Mesendoderm (in vitro differentiated cells): ENCODE measurements around the gene NFIA. TPM values are rescaled to one million over a fixed set of nuclear protein-coding genes. Genes with fewer than 3 reads are reported as not detected.

Experiments
- DNase-seq: peaks from one replicate; pipeline ENCODE4 v3.0.0; 2013
- H2AK5ac ChIP-seq: 2 replicates; pipeline ENCODE4 v1.6.1; 2013; ENCODE audit warnings: low read length, inconsistent platforms
- H2BK120ac ChIP-seq: 2 replicates; pipeline ENCODE4 v1.6.1; 2013; ENCODE audit warnings: low read depth, mild to moderate bottlenecking, low read length, moderate library complexity, mixed read lengths
- H2BK15ac ChIP-seq: replicated peaks from 2 replicates; pipeline ENCODE4 v1.6.1; 2013; ENCODE audit warnings: low read depth, mild to moderate bottlenecking, moderate library complexity
- H2BK5ac ChIP-seq: 2 replicates; pipeline ENCODE4 v1.6.1; 2013; ENCODE audit warnings: low read length, inconsistent platforms
- H3K18ac ChIP-seq: 2 replicates; pipeline ENCODE4 v1.6.1; 2013; ENCODE audit warnings: mild to moderate bottlenecking, low read length, mixed read lengths
- H3K23ac ChIP-seq: one replicate; pipeline ENCODE4 v1.6.1; 2013; ENCODE audit warnings: low read length
- H3K27ac ChIP-seq: 2 replicates; pipeline ENCODE4 v1.5.1; 2013; ENCODE audit warnings: low read depth, mild to moderate bottlenecking, inconsistent platforms, low read length, moderate library complexity
- H3K27me3 ChIP-seq: 2 replicates; pipeline ENCODE4 v1.6.1; 2013; ENCODE audit warnings: low read length, control low read depth, mild to moderate bottlenecking, inconsistent platforms; ENCODE audit not compliant: insufficient read depth, poor library complexity
- H3K36me3 ChIP-seq: 2 replicates; pipeline ENCODE4 v1.6.1; 2013; ENCODE audit warnings: low read length, inconsistent platforms; ENCODE audit not compliant: control insufficient read depth, insufficient read depth
- H3K4ac ChIP-seq: one replicate; pipeline ENCODE4 v1.6.1; 2013; ENCODE audit warnings: low read depth, mild to moderate bottlenecking, low read length, moderate library complexity
- H3K4me1 ChIP-seq: 2 replicates; pipeline ENCODE4 v1.6.1; 2013; ENCODE audit warnings: low read depth, low read length, inconsistent platforms; ENCODE audit not compliant: control insufficient read depth
- H3K4me2 ChIP-seq: 2 replicates; pipeline ENCODE4 v1.6.1; 2013; ENCODE audit warnings: low read length
- H3K4me3 ChIP-seq: 2 replicates; pipeline ENCODE4 v1.5.1; 2013; ENCODE audit warnings: mild to moderate bottlenecking, low read length
- H3K56ac ChIP-seq: one replicate; pipeline ENCODE4 v1.6.1; 2013; ENCODE audit warnings: low read length
- H3K79me1 ChIP-seq: 2 replicates; pipeline ENCODE4 v1.6.1; 2013; ENCODE audit warnings: low read length, inconsistent platforms
- H3K79me2 ChIP-seq: 2 replicates; pipeline ENCODE4 v1.6.1; 2013; ENCODE audit warnings: mild to moderate bottlenecking, low read length; ENCODE audit not compliant: control insufficient read depth, insufficient read depth
- H3K9ac ChIP-seq: 2 replicates; pipeline ENCODE4 v1.6.1; 2013; ENCODE audit warnings: low read length, inconsistent platforms
- H4K5ac ChIP-seq: one replicate; pipeline ENCODE4 v1.6.1; 2013; ENCODE audit warnings: low read length
- H4K8ac ChIP-seq: one replicate; pipeline ENCODE4 v1.6.1; 2013; ENCODE audit warnings: low read depth, mild to moderate bottlenecking, control low read depth, low read length, moderate library complexity
- WGBS: extraction: QIAGEN DNeasy Blood & Tissue Kit; methylation state at CpG from one replicate; pipeline ENCODE4 v1.1.7; 2013; ENCODE audit warnings: low lambda C conversion rate, missing lambda C conversion rate; ENCODE audit not compliant: insufficient coverage; ENCODE audit errors: extremely low coverage; 5-methylcytosine and 5-hydroxymethylcytosine counted together
- polyA plus RNA-seq, 2 experiments: library from polyadenylated mRNA; stranded (reverse); fragments of 200-250 nt; gene quantifications; one replicate each; pipeline ENCODE4 v1.2.3, GENCODE V29; 2013

NFIA gene
- polyA plus RNA-seq (2013, experiment 1 of 2), result 0.46 TPM
- polyA plus RNA-seq (2013, experiment 2 of 2), result 0.45 TPM

- H3K79me1 ChIP-seq, result no peaks in the 10 kb centered on the region
- no peaks in the 10 kb centered on the region for H3K4me1 ChIP-seq
- no peak within 1 kb of the TSS for H2AK5ac ChIP-seq
- no peak within 1 kb of the TSS for H3K4ac ChIP-seq
- no peak within 1 kb of the TSS for H3K27ac ChIP-seq
- H3K79me2 ChIP-seq, result no peaks in the 10 kb centered on the region
- H2BK15ac ChIP-seq, result no peak within 1 kb of the TSS
- H3K4me3 ChIP-seq, result peak within 1 kb of the TSS; percentile 52
- H3K18ac ChIP-seq, result peak within 1 kb of the TSS; percentile 72
- no CpG with 5 or more reads among the region's 73 CpGs for WGBS
- H4K8ac ChIP-seq, result no peak within 1 kb of the TSS
- H3K23ac ChIP-seq, result no peak within 1 kb of the TSS
- peaks cover 24% of the 10 kb centered on the region for H3K27me3 ChIP-seq
- H3K56ac ChIP-seq, result peak within 1 kb of the TSS; percentile 81
- no peak within 1 kb of the TSS for H2BK5ac ChIP-seq
- H3K9ac ChIP-seq, result peak within 1 kb of the TSS; percentile 51
- H2BK120ac ChIP-seq, result no peak within 1 kb of the TSS
- no peak within 1 kb of the TSS for H4K5ac ChIP-seq
- peak; percentile 65 for DNase-seq
- H3K36me3 ChIP-seq, result no peaks in the 10 kb centered on the region
- peak within 1 kb of the TSS; percentile 85 for H3K4me2 ChIP-seq
Observed at GRCh38 chr1:61082311-61083012, at the start of gene NFIA. Gene NFIA (plus strand): TSS chr1:61082561.

GRCh38 chr1:61035880-61036279 lies 46.5 kb upstream of the NFIA start:
- no peak overlapping the region for H3K4ac ChIP-seq
- H3K23ac ChIP-seq, result no peak overlapping the region
- no peak overlapping the region for H2AK5ac ChIP-seq
- H3K36me3 ChIP-seq, result no peaks in the 10 kb centered on the region
- H3K79me1 ChIP-seq, result no peaks in the 10 kb centered on the region
- no peak overlapping the region for H4K5ac ChIP-seq
- no peak overlapping the region for H3K9ac ChIP-seq
- H3K79me2 ChIP-seq, result no peaks in the 10 kb centered on the region
- no peak overlapping the region for H3K18ac ChIP-seq
- H3K4me1 ChIP-seq, result no peaks in the 10 kb centered on the region
- DNase-seq, result no peak
- H3K56ac ChIP-seq, result no peak overlapping the region
- H2BK120ac ChIP-seq, result no peak overlapping the region
- H3K4me2 ChIP-seq, result no peak overlapping the region
- H3K27me3 ChIP-seq, result no peaks in the 10 kb centered on the region
- no peak overlapping the region for H2BK5ac ChIP-seq
- H3K4me3 ChIP-seq, result no peak overlapping the region
- no peak overlapping the region for H3K27ac ChIP-seq
- H4K8ac ChIP-seq, result no peak overlapping the region
- H2BK15ac ChIP-seq, result no peak overlapping the region

GRCh38 chr1:61042466-61043009 lies 39.8 kb upstream of the NFIA start:
- no peaks in the 10 kb centered on the region for H3K4me1 ChIP-seq
- no peak overlapping the region for H2AK5ac ChIP-seq
- H3K4ac ChIP-seq, result no peak overlapping the region
- no peak overlapping the region for H3K27ac ChIP-seq
- peak overlapping the region; percentile 59 for H3K56ac ChIP-seq
- no peak overlapping the region for H2BK5ac ChIP-seq
- no peak for DNase-seq
- H2BK120ac ChIP-seq, result no peak overlapping the region
- H3K9ac ChIP-seq, result peak overlapping the region; percentile 28
- H2BK15ac ChIP-seq, result no peak overlapping the region
- no CpG with 5 or more reads among the region's 17 CpGs for whole genome bisulfite sequencing
- H3K4me3 ChIP-seq, result no peak overlapping the region
- no peaks in the 10 kb centered on the region for H3K79me2 ChIP-seq
- H3K36me3 ChIP-seq, result no peaks in the 10 kb centered on the region
- peak overlapping the region; percentile 51 for H3K4me2 ChIP-seq
- no peak overlapping the region for H4K5ac ChIP-seq
- H4K8ac ChIP-seq, result no peak overlapping the region
- no peak overlapping the region for H3K18ac ChIP-seq
- H3K27me3 ChIP-seq, result peaks cover 5% of the 10 kb centered on the region
- no peak overlapping the region for H3K23ac ChIP-seq
- no peaks in the 10 kb centered on the region for H3K79me1 ChIP-seq

GRCh38 chr1:61043010-61043820 lies 39.1 kb upstream of the NFIA start:
- Histone ChIP-seq H3K9ac (peak overlapping the region; percentile 53), H3K23ac (no peak overlapping the region), H2BK5ac (no peak overlapping the region), H4K5ac (no peak overlapping the region), H2BK120ac (no peak overlapping the region), H2AK5ac (no peak overlapping the region), H3K27me3 (peaks cover 5% of the 10 kb centered on the region), H3K36me3 (no peaks in the 10 kb centered on the region), H3K4ac (peak overlapping the region; percentile 41), H3K27ac (no peak overlapping the region), H3K56ac (peak overlapping the region; percentile 85), H3K18ac (peak overlapping the region; percentile 33), H3K79me2 (no peaks in the 10 kb centered on the region), H3K79me1 (no peaks in the 10 kb centered on the region), H2BK15ac (no peak overlapping the region), H3K4me3 (no peak overlapping the region), H4K8ac (no peak overlapping the region), H3K4me1 (no peaks in the 10 kb centered on the region), H3K4me2 (peak overlapping the region; percentile 51)
- WGBS, result no CpG with 5 or more reads among the region's 85 CpGs
- DNase-seq, result peak; percentile 88

- Histone ChIP-seq H3K9ac (no peak overlapping the region), H3K18ac (no peak overlapping the region), H2BK5ac (no peak overlapping the region), H3K36me3 (no peaks in the 10 kb centered on the region), H3K23ac (no peak overlapping the region), H4K5ac (no peak overlapping the region), H3K27me3 (peaks cover 10% of the 10 kb centered on the region), H3K4me1 (no peaks in the 10 kb centered on the region), H2AK5ac (no peak overlapping the region), H3K4me3 (no peak overlapping the region), H3K79me2 (no peaks in the 10 kb centered on the region), H2BK120ac (no peak overlapping the region), H2BK15ac (no peak overlapping the region), H4K8ac (no peak overlapping the region), H3K56ac (no peak overlapping the region), H3K27ac (no peak overlapping the region), H3K4me2 (no peak overlapping the region), H3K79me1 (no peaks in the 10 kb centered on the region), H3K4ac (no peak overlapping the region)
- WGBS, result no CpG with 5 or more reads among the region's 3 CpGs
- no peak for DNase-seq
Observed at GRCh38 chr1:61046434-61046833, 35.9 kb upstream of the NFIA start.
